Subcutaneous adipose tissue (tissue), 4 donors: Measurements from ENCODE around the gene SLC35B2. TPM values are rescaled to one million over a fixed set of nuclear protein-coding genes. Genes with fewer than 3 reads are reported as not detected.

ENCODE experiments used
- CTCF ChIP-seq: fragments of 450-650 bp; IDR thresholded peaks from one replicate; pipeline ENCODE4 v1.5.1; 2016; ENCODE audit warnings: low read depth, mild to moderate bottlenecking, control low read depth, antibody characterized with exemption, moderate library complexity
- total RNA-seq, 4 donors: library from RNA; depleted of rRNA; stranded (reverse); fragments of >200 nt; gene quantifications; one replicate each; pipeline ENCODE4 v1.1.0, GENCODE V29; 2016

The SLC35B2 gene
- total RNA-seq, 4 donors from 2014 or later: 14.2 to 30.3 (median 25.8) TPM

GRCh38 chr6:44261581-44261980 lies 4.3 kb upstream of the SLC35B2 start:
- no peak for TF ChIP-seq CTCF

- no peak for TF ChIP-seq CTCF
These were observed 3.3 kb upstream of the SLC35B2 start for GRCh38 chr6:44260451-44261297.

- TF ChIP-seq CTCF: no peak
These were observed 2.7 kb upstream of the SLC35B2 start for GRCh38 chr6:44260011-44260410.

GRCh38 chr6:44258921-44259320 lies 1.6 kb upstream of the SLC35B2 start:
- no peak for TF ChIP-seq CTCF

- TF ChIP-seq CTCF: no peak
These were observed 1.1 kb upstream of the SLC35B2 start for GRCh38 chr6:44258325-44258863.

- TF ChIP-seq CTCF: no peak
These were observed 511 bp upstream of the SLC35B2 start for GRCh38 chr6:44257753-44258324.

- TF ChIP-seq CTCF: no peak
These were observed 628 bp downstream of the SLC35B2 start for GRCh38 chr6:44256775-44257024.
